GM12801 (cell line): ENCODE results near the gene SMAP1.

Experiments
- TF ChIP-seq, protein P1 (sequence below): IDR thresholded peaks from one replicate; pipeline ENCODE4 v1.5.1; 2011; ENCODE audit warnings: control low read depth; ENCODE audit not compliant: insufficient read length; ENCODE audit errors: extremely low read depth

The SMAP1 gene

DNA sequence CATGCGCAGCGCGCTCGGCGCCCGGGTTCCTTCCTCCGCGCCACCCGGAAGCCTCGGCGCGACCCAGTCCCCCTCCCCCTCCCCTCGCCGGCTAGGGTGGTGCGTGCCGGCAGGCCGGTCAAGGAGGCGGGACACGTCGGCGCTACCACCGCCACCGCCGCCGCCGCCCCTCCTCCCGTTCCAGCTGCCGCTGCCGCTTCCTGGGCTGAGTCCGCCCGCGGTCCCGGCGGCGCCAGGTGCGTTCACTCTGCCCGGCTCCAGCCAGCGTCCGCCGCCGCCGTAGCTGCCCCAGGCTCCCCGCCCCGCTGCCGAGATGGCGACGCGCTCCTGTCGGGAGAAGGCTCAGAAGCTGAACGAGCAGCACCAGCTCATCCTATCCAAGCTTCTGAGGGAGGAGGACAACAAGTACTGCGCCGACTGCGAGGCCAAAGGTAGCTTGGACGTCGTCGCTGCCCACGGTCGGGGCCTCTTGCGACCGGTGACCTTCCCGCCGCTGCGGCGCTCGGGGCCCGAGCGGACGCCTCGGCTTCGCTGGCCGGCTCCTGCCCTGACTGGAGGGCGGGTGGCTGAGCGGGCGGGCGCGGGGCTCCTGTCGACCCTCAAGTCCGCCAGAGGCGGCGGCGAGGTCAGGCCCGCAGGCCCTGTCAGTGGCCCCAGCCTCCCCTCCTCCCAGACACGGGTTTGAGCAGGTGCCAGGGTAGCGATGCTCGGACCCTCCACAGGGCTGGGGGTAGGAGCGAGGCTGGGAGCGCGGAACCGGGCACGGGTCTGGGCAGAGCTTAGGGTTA, at the start of gene SMAP1:
TSS of gene SMAP1 (plus strand) at position 173 of the 788 bp plus-strand sequence. CDS start at position 314, 141 bp downstream.
- TF ChIP-seq, protein P1, sequence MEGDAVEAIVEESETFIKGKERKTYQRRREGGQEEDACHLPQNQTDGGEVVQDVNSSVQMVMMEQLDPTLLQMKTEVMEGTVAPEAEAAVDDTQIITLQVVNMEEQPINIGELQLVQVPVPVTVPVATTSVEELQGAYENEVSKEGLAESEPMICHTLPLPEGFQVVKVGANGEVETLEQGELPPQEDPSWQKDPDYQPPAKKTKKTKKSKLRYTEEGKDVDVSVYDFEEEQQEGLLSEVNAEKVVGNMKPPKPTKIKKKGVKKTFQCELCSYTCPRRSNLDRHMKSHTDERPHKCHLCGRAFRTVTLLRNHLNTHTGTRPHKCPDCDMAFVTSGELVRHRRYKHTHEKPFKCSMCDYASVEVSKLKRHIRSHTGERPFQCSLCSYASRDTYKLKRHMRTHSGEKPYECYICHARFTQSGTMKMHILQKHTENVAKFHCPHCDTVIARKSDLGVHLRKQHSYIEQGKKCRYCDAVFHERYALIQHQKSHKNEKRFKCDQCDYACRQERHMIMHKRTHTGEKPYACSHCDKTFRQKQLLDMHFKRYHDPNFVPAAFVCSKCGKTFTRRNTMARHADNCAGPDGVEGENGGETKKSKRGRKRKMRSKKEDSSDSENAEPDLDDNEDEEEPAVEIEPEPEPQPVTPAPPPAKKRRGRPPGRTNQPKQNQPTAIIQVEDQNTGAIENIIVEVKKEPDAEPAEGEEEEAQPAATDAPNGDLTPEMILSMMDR = no peak

GRCh38 chr6:70620746-70621145, 46.9 kb upstream of the SMAP1 start:
- TF ChIP-seq, protein P1 = no peak

GRCh38 chr6:70622461-70622860, 45.2 kb upstream of the SMAP1 start:
- TF ChIP-seq, protein P1 = no peak

- TF ChIP-seq, protein P1 = no peak
These were observed 42.2 kb upstream of the SMAP1 start for GRCh38 chr6:70625436-70625835.

GRCh38 chr6:70627500-70628254, 40.0 kb upstream of the SMAP1 start:
- TF ChIP-seq, protein P1 = no peak

- TF ChIP-seq, protein P1 = no peak
These were observed 37.8 kb upstream of the SMAP1 start for GRCh38 chr6:70629929-70630328.

DNA sequence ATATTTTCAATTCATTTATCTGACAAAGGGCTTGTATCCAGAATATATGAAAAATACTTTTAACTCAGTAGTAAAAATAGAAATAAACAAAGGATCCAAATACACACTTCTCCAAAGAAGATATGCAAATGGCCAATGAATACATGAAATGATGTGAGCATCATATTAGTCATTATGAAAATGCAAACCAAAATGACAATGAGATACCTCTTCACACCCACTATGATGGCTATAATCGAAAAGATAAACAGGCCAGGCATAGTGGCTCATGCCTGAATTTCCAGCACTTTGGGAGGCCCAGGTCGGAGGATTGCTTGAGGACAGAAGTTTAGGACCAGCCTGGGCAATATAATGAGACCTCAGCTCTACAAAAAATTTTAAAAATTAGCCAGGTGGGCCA, 33.8 kb upstream of the SMAP1 start:
- TF ChIP-seq, protein P1 = no peak
